ENCODE data around the gene SPRTN. TPM values are rescaled to one million over a fixed set of nuclear protein-coding genes. Genes with fewer than 3 reads are reported as not detected.

SPRTN gene
- total RNA-seq, 1 donor from 2014 or later: 10.6 TPM

GRCh38 chr1:231390071-231390470 is 52.0 kb downstream of the SPRTN start:
- no peak for TF ChIP-seq CTCF (IDR thresholded peaks at IDR 0.05; ENCODE audit: insufficient read depth, low read length, poor library complexity, severe bottlenecking)
- no peak for DNase-seq (ENCODE audit: low read depth)
- no peaks in the 10 kb centered on the region for H3K36me3 ChIP-seq (ENCODE audit: control insufficient read depth, insufficient read depth, low read length)
- no peak overlapping the region for H3K4me3 ChIP-seq (ENCODE audit: low read depth, low read length)
- no peaks in the 10 kb centered on the region for H3K27me3 ChIP-seq (ENCODE audit: control insufficient read depth, insufficient read depth, low read length)

- Histone ChIP-seq H3K36me3 (ENCODE audit: control insufficient read depth, insufficient read depth, low read length) (no peaks in the 10 kb centered on the region), H3K27me3 (ENCODE audit: control insufficient read depth, insufficient read depth, low read length) (no peaks in the 10 kb centered on the region), H3K4me3 (ENCODE audit: low read depth, low read length) (no peak overlapping the region)
- no peak for DNase-seq (ENCODE audit: low read depth)
- no peak for TF ChIP-seq CTCF (IDR thresholded peaks at IDR 0.05; ENCODE audit: insufficient read depth, low read length, poor library complexity, severe bottlenecking)
These were observed 54.5 kb downstream of the SPRTN start for GRCh38 chr1:231392389-231393131.

GRCh38 chr1:231393668-231394067 is 55.6 kb downstream of the SPRTN start:
- Histone ChIP-seq H3K36me3 (ENCODE audit: control insufficient read depth, insufficient read depth, low read length) (no peaks in the 10 kb centered on the region), H3K27me3 (ENCODE audit: control insufficient read depth, insufficient read depth, low read length) (no peaks in the 10 kb centered on the region), H3K4me3 (ENCODE audit: low read depth, low read length) (no peak overlapping the region)
- no peak for TF ChIP-seq CTCF (IDR thresholded peaks at IDR 0.05; ENCODE audit: insufficient read depth, low read length, poor library complexity, severe bottlenecking)
- no peak for DNase-seq (ENCODE audit: low read depth)

- Histone ChIP-seq H3K36me3 (ENCODE audit: control insufficient read depth, insufficient read depth, low read length) (no peaks in the 10 kb centered on the region), H3K27me3 (ENCODE audit: control insufficient read depth, insufficient read depth, low read length) (no peaks in the 10 kb centered on the region), H3K4me3 (ENCODE audit: low read depth, low read length) (no peak overlapping the region)
- peak; percentile 95 for DNase-seq (ENCODE audit: low read depth)
- TF ChIP-seq CTCF (IDR thresholded peaks at IDR 0.05; ENCODE audit: insufficient read depth, low read length, poor library complexity, severe bottlenecking): no peak
These were observed 57.2 kb downstream of the SPRTN start for GRCh38 chr1:231395076-231395997.

GRCh38 chr1:231395998-231396390 is 57.9 kb downstream of the SPRTN start:
- Histone ChIP-seq H3K36me3 (ENCODE audit: control insufficient read depth, insufficient read depth, low read length) (no peaks in the 10 kb centered on the region), H3K4me3 (ENCODE audit: low read depth, low read length) (no peak overlapping the region), H3K27me3 (ENCODE audit: control insufficient read depth, insufficient read depth, low read length) (no peaks in the 10 kb centered on the region)
- no peak for TF ChIP-seq CTCF (IDR thresholded peaks at IDR 0.05; ENCODE audit: insufficient read depth, low read length, poor library complexity, severe bottlenecking)
- DNase-seq (ENCODE audit: low read depth): no peak
